Mammary epithelial cell (primary cell): Measurements from ENCODE around the gene NR2E1.

Experiments used
- EZH2 ChIP-seq: IDR thresholded peaks from 2 replicates; pipeline ENCODE4 v1.6.1; 2012; ENCODE audit warnings: low read length, inconsistent platforms, borderline replicate concordance
- TF ChIP-seq, protein P1 (sequence below), 2 donors: IDR thresholded peaks in 1 of 2; conservative IDR thresholded peaks in 1 of 2; 2 replicates each; pipeline ENCODE4 v1.5.1; 2011 to 2012; ENCODE audit warnings: inconsistent platforms in 2 of 2, low read length in 2 of 2, mild to moderate bottlenecking in 2 of 2, control low read depth in 1 of 2, low read depth in 1 of 2; ENCODE audit not compliant: insufficient read depth in 1 of 2; ENCODE audit errors: extremely low read depth in 1 of 2

GRCh38 chr6:108210556-108210955, 44.7 kb downstream of the NR2E1 start:
- TF ChIP-seq, protein P1, sequence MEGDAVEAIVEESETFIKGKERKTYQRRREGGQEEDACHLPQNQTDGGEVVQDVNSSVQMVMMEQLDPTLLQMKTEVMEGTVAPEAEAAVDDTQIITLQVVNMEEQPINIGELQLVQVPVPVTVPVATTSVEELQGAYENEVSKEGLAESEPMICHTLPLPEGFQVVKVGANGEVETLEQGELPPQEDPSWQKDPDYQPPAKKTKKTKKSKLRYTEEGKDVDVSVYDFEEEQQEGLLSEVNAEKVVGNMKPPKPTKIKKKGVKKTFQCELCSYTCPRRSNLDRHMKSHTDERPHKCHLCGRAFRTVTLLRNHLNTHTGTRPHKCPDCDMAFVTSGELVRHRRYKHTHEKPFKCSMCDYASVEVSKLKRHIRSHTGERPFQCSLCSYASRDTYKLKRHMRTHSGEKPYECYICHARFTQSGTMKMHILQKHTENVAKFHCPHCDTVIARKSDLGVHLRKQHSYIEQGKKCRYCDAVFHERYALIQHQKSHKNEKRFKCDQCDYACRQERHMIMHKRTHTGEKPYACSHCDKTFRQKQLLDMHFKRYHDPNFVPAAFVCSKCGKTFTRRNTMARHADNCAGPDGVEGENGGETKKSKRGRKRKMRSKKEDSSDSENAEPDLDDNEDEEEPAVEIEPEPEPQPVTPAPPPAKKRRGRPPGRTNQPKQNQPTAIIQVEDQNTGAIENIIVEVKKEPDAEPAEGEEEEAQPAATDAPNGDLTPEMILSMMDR (conservative IDR thresholded peaks at IDR 0.05 in 1 of 2, IDR thresholded peaks at IDR 0.05 in 1 of 2; ENCODE audit: extremely low read depth in 1 of 2, insufficient read depth in 1 of 2, low read depth in 1 of 2, low read length in 2 of 2) = no peak
- no peak for TF ChIP-seq EZH2
